Upper lobe of left lung (tissue), 6 donors: Measurements from ENCODE around the gene AGPS. TPM values are rescaled to one million over a fixed set of nuclear protein-coding genes. Genes with fewer than 3 reads are reported as not detected.

Experiments
- ATAC-seq, 2 donors: fragments of 200-7000 bp; cut with Tn5 transposase; one replicate each; pipeline ENCODE4 v1.9.1; 2022; ENCODE audit warnings: mild to moderate bottlenecking in 2 of 2, moderate library complexity in 2 of 2; ENCODE audit not compliant: low FRiP score in 2 of 2
- DNase-seq, 2 donors: peaks; one replicate each; pipeline ENCODE4 v3.0.0-alpha.2; 2019 to 2020
- H3K27ac ChIP-seq, 4 donors: fragments of 200-600 bp; sonication (generic); one replicate each; pipeline ENCODE4 v1.5.1; 2016 to 2019
- H3K27me3 ChIP-seq, 4 donors: fragments of 200-600 bp; sonication (generic); one replicate each; pipeline ENCODE4 v1.5.1; 2017 to 2019
- H3K36me3 ChIP-seq, 4 donors: fragments of 200-600 bp; sonication (generic); one replicate each; pipeline ENCODE4 v1.5.1; 2016 to 2019
- H3K4me1 ChIP-seq, 4 donors: fragments of 200-600 bp; sonication (generic); one replicate each; pipeline ENCODE4 v1.5.1; 2018 to 2019
- H3K4me3 ChIP-seq, 4 donors: fragments of 200-600 bp; sonication (generic); one replicate each; pipeline ENCODE4 v1.5.1; 2017 to 2019; ENCODE audit warnings: mild to moderate bottlenecking in 2 of 4, moderate library complexity in 1 of 4
- H3K9me3 ChIP-seq, 4 donors: fragments of 200-600 bp; sonication (generic); one replicate each; pipeline ENCODE4 v1.5.1; 2018 to 2019
- EP300 ChIP-seq, 4 donors: sonication (generic); formaldehyde crosslinking; IDR thresholded peaks; one replicate each; pipeline ENCODE4 v1.5.1; 2017; ENCODE audit warnings: antibody characterized with exemption in 4 of 4, control low read depth in 2 of 4
- POLR2A ChIP-seq, 4 donors: fragments of 450-650 bp; IDR thresholded peaks; one replicate each; pipeline ENCODE4 v1.5.1; 2016 to 2017; ENCODE audit warnings: antibody characterized with exemption in 4 of 4, mild to moderate bottlenecking in 2 of 4
- POLR2AphosphoS5 ChIP-seq, 2 donors: sonication (generic); formaldehyde crosslinking; IDR thresholded peaks; one replicate each; pipeline ENCODE4 v1.5.1; 2017; ENCODE audit warnings: antibody characterized with exemption in 2 of 2
- WGBS, 2 donors: methylation state at CpG; one replicate each; pipeline ENCODE4 v1.1.5; 2017 to 2018; 5-methylcytosine and 5-hydroxymethylcytosine counted together
- total RNA-seq, 6 donors: library from RNA; depleted of rRNA in 4 of 6; stranded (reverse); fragments of >200 nt in 4 of 6; gene quantifications; one replicate each; pipeline versions ENCODE4 v1.1.0 to v1.2.1, GENCODE V29; 2016 to 2021
- TF ChIP-seq, protein P1 (sequence below), 6 experiments: fragments of 450-650 bp in 4 of 6; fragments of 200-600 bp in 2 of 6; sonication (generic) in 2 of 6; IDR thresholded peaks; one replicate each; pipeline ENCODE4 v1.5.1; 2016 to 2019; ENCODE audit warnings: antibody characterized with exemption in 6 of 6
- donor health status: DM: no; HTN: no; CAD: no; lungs with moderate emphysema.
- donor health status: DM: no; HTN: yes; CAD: no; lungs with severe emphysema.

Gene AGPS
- total RNA-seq, 6 donors from 2014 or later: 38.8 to 81.6 (median 50.0) TPM

DNA sequence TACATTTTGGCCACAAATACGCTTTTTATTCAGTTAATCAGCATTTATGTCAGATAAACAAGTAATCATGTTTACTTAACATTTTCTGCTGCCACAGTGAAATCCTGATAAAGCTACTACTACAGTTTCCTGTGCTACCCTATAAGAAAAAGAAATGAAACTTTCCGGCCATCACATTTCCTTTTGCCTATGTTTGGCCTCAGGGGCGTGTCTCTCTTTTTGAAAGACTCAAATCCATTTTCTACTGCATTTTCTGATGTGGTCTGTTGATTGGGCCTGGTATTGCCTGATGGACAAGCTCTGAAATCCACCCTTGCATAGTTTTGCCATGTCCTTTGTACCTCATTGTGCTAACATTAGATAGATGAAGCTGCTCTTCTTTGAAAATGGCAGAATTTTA, 152.6 kb downstream of the AGPS start:
- no peak overlapping the region for H3K4me3 ChIP-seq
- WGBS, 2 donors: 79 to 87% methylated on average over 3 of the region's 3 CpGs
- no peaks in the 10 kb centered on the region for H3K36me3 ChIP-seq
- TF ChIP-seq, protein P1, sequence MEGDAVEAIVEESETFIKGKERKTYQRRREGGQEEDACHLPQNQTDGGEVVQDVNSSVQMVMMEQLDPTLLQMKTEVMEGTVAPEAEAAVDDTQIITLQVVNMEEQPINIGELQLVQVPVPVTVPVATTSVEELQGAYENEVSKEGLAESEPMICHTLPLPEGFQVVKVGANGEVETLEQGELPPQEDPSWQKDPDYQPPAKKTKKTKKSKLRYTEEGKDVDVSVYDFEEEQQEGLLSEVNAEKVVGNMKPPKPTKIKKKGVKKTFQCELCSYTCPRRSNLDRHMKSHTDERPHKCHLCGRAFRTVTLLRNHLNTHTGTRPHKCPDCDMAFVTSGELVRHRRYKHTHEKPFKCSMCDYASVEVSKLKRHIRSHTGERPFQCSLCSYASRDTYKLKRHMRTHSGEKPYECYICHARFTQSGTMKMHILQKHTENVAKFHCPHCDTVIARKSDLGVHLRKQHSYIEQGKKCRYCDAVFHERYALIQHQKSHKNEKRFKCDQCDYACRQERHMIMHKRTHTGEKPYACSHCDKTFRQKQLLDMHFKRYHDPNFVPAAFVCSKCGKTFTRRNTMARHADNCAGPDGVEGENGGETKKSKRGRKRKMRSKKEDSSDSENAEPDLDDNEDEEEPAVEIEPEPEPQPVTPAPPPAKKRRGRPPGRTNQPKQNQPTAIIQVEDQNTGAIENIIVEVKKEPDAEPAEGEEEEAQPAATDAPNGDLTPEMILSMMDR (IDR thresholded peaks at IDR 0.05): no peak
- TF ChIP-seq POLR2AphosphoS5 (IDR thresholded peaks at IDR 0.05) (no peak), EP300 (IDR thresholded peaks at IDR 0.05) (no peak), POLR2A (IDR thresholded peaks at IDR 0.05) (no peak)
- DNase-seq (no peak), ATAC-seq (no peak)
- H3K4me1 ChIP-seq: no peaks in the 10 kb centered on the region
- no peak overlapping the region for H3K27ac ChIP-seq
- no peaks in the 10 kb centered on the region for H3K27me3 ChIP-seq
- H3K9me3 ChIP-seq: no peaks in the 10 kb centered on the region

DNA sequence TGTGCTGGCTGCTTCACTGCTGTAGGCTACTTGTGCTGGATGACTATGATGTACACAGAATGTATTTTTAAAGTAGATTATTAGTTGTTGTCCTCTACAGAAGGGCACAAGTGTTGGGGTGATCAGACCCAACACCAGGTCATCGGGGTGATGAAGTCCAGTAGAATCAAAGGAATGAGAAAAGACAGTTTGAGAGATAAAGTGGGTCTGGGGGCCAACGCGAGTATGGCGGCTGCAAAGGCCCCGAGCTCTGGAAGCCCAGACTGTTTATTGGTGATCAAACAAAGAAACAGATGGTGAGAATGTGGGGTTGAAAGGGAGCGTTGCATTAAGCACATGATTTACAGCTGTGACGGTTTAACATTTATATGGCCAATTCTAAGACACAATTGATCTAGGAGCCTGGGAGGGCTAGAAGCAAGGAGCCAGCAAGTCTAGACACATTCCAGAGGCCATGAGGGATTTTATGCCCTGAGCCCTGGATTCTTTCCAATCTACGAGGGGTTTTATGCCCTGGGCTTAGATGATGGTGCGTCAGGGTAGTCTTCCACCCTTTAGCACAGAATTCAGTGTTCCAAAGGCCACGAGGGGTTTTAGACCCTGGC, 153.5 kb downstream of the AGPS start:
- DNase-seq: no peak
- 88 to 89% methylated on average over 9 to 10 of the region's 10 CpGs for WGBS, 2 donors
- Histone ChIP-seq H3K36me3 (no peaks in the 10 kb centered on the region), H3K27ac (no peak overlapping the region), H3K4me3 (no peak overlapping the region), H3K9me3 (no peaks in the 10 kb centered on the region), H3K27me3 (no peaks in the 10 kb centered on the region), H3K4me1 (no peaks in the 10 kb centered on the region)
- no peak for ATAC-seq
- TF ChIP-seq POLR2A (IDR thresholded peaks at IDR 0.05) (no peak), EP300 (IDR thresholded peaks at IDR 0.05) (no peak), POLR2AphosphoS5 (IDR thresholded peaks at IDR 0.05) (no peak)
- TF ChIP-seq, protein P1 (IDR thresholded peaks at IDR 0.05): no peak

DNA sequence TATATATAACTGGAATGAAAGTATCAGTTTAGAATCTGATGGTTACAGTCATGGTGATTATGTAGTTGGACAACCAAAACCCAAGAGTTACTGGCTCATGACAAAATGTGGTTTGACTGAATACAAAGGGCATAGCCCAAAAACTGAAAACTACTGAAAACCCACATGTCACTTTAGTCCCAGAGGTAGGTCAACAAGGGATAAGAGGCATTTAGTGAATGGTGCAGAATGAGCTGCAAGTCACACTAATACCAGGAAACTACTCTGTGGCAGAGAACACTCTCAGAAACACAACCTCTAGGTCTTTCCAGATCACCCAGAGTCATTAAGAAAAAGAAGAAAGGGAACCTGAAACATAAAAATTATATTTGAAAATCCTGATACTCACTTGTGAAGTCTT, 154.5 kb downstream of the AGPS start:
- Histone ChIP-seq H3K36me3 (no peaks in the 10 kb centered on the region), H3K4me1 (peaks cover 0 to 8% (median 3%) of the 10 kb centered on the region in 4 donors), H3K4me3 (no peak overlapping the region), H3K9me3 (no peaks in the 10 kb centered on the region), H3K27ac (no peak overlapping the region), H3K27me3 (no peaks in the 10 kb centered on the region)
- DNase-seq: no peak
- ATAC-seq: no peak
- TF ChIP-seq EP300 (IDR thresholded peaks at IDR 0.05): no peak

DNA sequence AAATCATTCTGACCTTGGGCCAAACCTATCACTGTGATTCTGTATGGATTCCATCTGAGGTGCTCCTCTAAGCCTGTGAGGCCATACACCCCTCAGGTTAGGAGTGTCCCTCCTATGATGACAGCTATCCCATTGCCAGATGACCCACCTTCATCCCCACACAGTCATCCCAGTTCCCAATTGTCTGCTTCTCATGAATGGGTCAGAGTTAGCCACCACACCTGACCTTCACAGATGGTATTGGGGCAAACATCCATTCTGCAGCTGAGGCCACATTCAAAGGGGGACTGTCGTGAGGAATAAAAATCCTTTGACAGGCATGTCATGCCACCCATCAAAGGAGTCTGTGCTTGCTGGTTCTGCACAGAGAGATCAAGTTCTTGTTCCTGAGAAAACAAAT, 155.2 kb downstream of the AGPS start:
- Histone ChIP-seq H3K9me3 (no peaks in the 10 kb centered on the region), H3K27ac (no peak overlapping the region), H3K36me3 (no peaks in the 10 kb centered on the region), H3K4me1 (peaks cover 0 to 9% (median 4%) of the 10 kb centered on the region in 4 donors), H3K27me3 (no peaks in the 10 kb centered on the region), H3K4me3 (no peak overlapping the region)
- TF ChIP-seq, protein P1 (IDR thresholded peaks at IDR 0.05): no peak
- TF ChIP-seq POLR2AphosphoS5 (IDR thresholded peaks at IDR 0.05): no peak
- TF ChIP-seq EP300 (IDR thresholded peaks at IDR 0.05): no peak
- TF ChIP-seq POLR2A (IDR thresholded peaks at IDR 0.05): no peak
- ATAC-seq (no peak), DNase-seq (no peak)
- WGBS, 2 donors: 84 to 88% methylated on average over 1 of the region's 1 CpG

DNA sequence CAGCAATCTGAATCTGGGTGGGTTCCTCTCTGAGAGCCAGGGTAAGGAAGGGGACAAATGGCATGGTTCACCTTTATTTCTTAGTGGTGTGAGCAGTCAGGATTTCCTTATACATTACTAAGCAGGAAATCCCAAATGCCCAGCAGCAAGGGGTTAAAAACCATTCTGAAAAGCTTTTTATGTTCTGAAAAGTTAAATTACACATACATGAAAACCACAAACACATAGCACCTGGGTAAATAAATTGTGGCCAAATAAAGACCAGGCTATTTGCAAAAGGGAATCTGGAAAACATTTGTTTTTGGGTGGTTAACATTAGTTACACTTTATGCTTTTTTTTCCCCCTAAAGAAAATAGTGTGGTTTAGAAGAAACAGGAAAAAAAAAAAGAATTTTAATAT, 156.1 kb downstream of the AGPS start:
- no peak for ATAC-seq
- TF ChIP-seq EP300 (IDR thresholded peaks at IDR 0.05): no peak
- TF ChIP-seq POLR2A (IDR thresholded peaks at IDR 0.05): no peak
- no peak for TF ChIP-seq POLR2AphosphoS5 (IDR thresholded peaks at IDR 0.05)
- TF ChIP-seq, protein P1 (IDR thresholded peaks at IDR 0.05): no peak

More for the DNA sequence above, 156.1 kb downstream of the AGPS start:
- no peak for DNase-seq
- no peak overlapping the region for H3K4me3 ChIP-seq
- H3K27ac ChIP-seq: no peak overlapping the region
- no peaks in the 10 kb centered on the region for H3K27me3 ChIP-seq
- H3K9me3 ChIP-seq: no peaks in the 10 kb centered on the region
- H3K36me3 ChIP-seq: no peaks in the 10 kb centered on the region
- H3K4me1 ChIP-seq: peaks cover 3 to 9% (median 4%) of the 10 kb centered on the region in 4 donors
